Skeletal muscle satellite cell (primary cell): ENCODE measurements around the gene ZNF608.
A peak's percentile ranks its signal among the peaks of the same experiment; 100 is the strongest.

Source experiments
- H3K27me3 ChIP-seq: 2 replicates; pipeline ENCODE4 v1.7.0; 2013; ENCODE audit warnings: low read length; ENCODE audit not compliant: control insufficient read depth, insufficient read depth
- H3K36me3 ChIP-seq: 2 replicates; pipeline ENCODE4 v1.7.0; 2013; ENCODE audit warnings: mild to moderate bottlenecking, control low read depth, low read length; ENCODE audit not compliant: insufficient read depth
- H3K4me1 ChIP-seq: 2 replicates; pipeline ENCODE4 v1.7.0; 2013; ENCODE audit warnings: low read length; ENCODE audit not compliant: control insufficient read depth, insufficient read depth
- H3K4me2 ChIP-seq: 2 replicates; pipeline ENCODE4 v1.7.0; 2013; ENCODE audit warnings: mild to moderate bottlenecking, low read length
- H3K4me3 ChIP-seq: 2 replicates; pipeline ENCODE4 v1.7.0; 2013; ENCODE audit warnings: low read length
- H3K9ac ChIP-seq: 2 replicates; pipeline ENCODE4 v1.7.0; 2013; ENCODE audit warnings: mild to moderate bottlenecking, low read depth, low read length, moderate library complexity
- H3K9me3 ChIP-seq: replicated peaks from 2 replicates; pipeline ENCODE4 v1.7.0; 2013; ENCODE audit warnings: mild to moderate bottlenecking, control low read depth, low read length

ZNF608 gene

GRCh38 chr5:124773315-124774311 is 27.2 kb upstream of the ZNF608 start:
- H3K4me2 ChIP-seq = no peak overlapping the region
- H3K9me3 ChIP-seq = no peaks in the 10 kb centered on the region
- no peaks in the 10 kb centered on the region for H3K27me3 ChIP-seq
- no peaks in the 10 kb centered on the region for H3K4me1 ChIP-seq
- H3K4me3 ChIP-seq = no peak overlapping the region
- no peak overlapping the region for H3K9ac ChIP-seq
- H3K36me3 ChIP-seq = no peaks in the 10 kb centered on the region

GRCh38 chr5:124772457-124773200 is 26.2 kb upstream of the ZNF608 start:
- Histone ChIP-seq H3K36me3 (no peaks in the 10 kb centered on the region), H3K9ac (no peak overlapping the region), H3K4me3 (no peak overlapping the region), H3K4me2 (no peak overlapping the region), H3K4me1 (no peaks in the 10 kb centered on the region), H3K9me3 (no peaks in the 10 kb centered on the region), H3K27me3 (no peaks in the 10 kb centered on the region)

GRCh38 chr5:124771761-124772160 is 25.3 kb upstream of the ZNF608 start:
- no peaks in the 10 kb centered on the region for H3K36me3 ChIP-seq
- no peak overlapping the region for H3K4me3 ChIP-seq

GRCh38 chr5:124764992-124765611 is 18.7 kb upstream of the ZNF608 start:
- Histone ChIP-seq H3K36me3 (no peaks in the 10 kb centered on the region), H3K4me3 (no peak overlapping the region), H3K4me1 (no peaks in the 10 kb centered on the region), H3K27me3 (no peaks in the 10 kb centered on the region), H3K9me3 (no peaks in the 10 kb centered on the region), H3K9ac (no peak overlapping the region), H3K4me2 (no peak overlapping the region)

More at GRCh38 chr5:124771761-124772160, 25.3 kb upstream of the ZNF608 start:
- Histone ChIP-seq H3K4me1 (no peaks in the 10 kb centered on the region), H3K27me3 (no peaks in the 10 kb centered on the region), H3K9ac (no peak overlapping the region), H3K9me3 (no peaks in the 10 kb centered on the region), H3K4me2 (no peak overlapping the region)

- Histone ChIP-seq H3K4me1 (no peaks in the 10 kb centered on the region), H3K4me2 (no peak overlapping the region), H3K4me3 (no peak overlapping the region), H3K36me3 (no peaks in the 10 kb centered on the region), H3K9ac (no peak overlapping the region), H3K9me3 (no peaks in the 10 kb centered on the region), H3K27me3 (no peaks in the 10 kb centered on the region)
Measured at GRCh38 chr5:124764585-124764984, 18.1 kb upstream of the ZNF608 start.

- Histone ChIP-seq H3K27me3 (no peaks in the 10 kb centered on the region), H3K36me3 (no peaks in the 10 kb centered on the region), H3K9me3 (no peaks in the 10 kb centered on the region), H3K4me1 (no peaks in the 10 kb centered on the region), H3K4me3 (no peak overlapping the region), H3K4me2 (no peak overlapping the region), H3K9ac (no peak overlapping the region)
Measured at GRCh38 chr5:124761010-124761409, 14.6 kb upstream of the ZNF608 start.

- Histone ChIP-seq H3K27me3 (no peaks in the 10 kb centered on the region), H3K9ac (no peak overlapping the region), H3K4me2 (no peak overlapping the region), H3K4me1 (no peaks in the 10 kb centered on the region), H3K4me3 (no peak overlapping the region), H3K9me3 (no peaks in the 10 kb centered on the region), H3K36me3 (no peaks in the 10 kb centered on the region)
Measured at GRCh38 chr5:124760608-124761007, 14.2 kb upstream of the ZNF608 start.

- Histone ChIP-seq H3K4me2 (peak overlapping the region; percentile 43), H3K9me3 (no peaks in the 10 kb centered on the region), H3K4me3 (no peak overlapping the region), H3K9ac (no peak overlapping the region), H3K4me1 (peaks cover 3% of the 10 kb centered on the region), H3K36me3 (no peaks in the 10 kb centered on the region), H3K27me3 (no peaks in the 10 kb centered on the region)
Measured at GRCh38 chr5:124755565-124755964, 9.1 kb upstream of the ZNF608 start.

- H3K4me1 ChIP-seq = peaks cover 3% of the 10 kb centered on the region
- H3K4me3 ChIP-seq = no peak overlapping the region
- no peaks in the 10 kb centered on the region for H3K9me3 ChIP-seq
- H3K4me2 ChIP-seq = peak overlapping the region; percentile 44
- H3K27me3 ChIP-seq = no peaks in the 10 kb centered on the region
- H3K36me3 ChIP-seq = no peaks in the 10 kb centered on the region
- H3K9ac ChIP-seq = no peak overlapping the region
Measured at GRCh38 chr5:124755041-124755440, 8.6 kb upstream of the ZNF608 start.

- H3K9ac ChIP-seq = no peak overlapping the region
- no peaks in the 10 kb centered on the region for H3K36me3 ChIP-seq
- peaks cover 6% of the 10 kb centered on the region for H3K4me1 ChIP-seq
- no peak overlapping the region for H3K4me3 ChIP-seq
- H3K4me2 ChIP-seq = peak overlapping the region; percentile 44
- H3K27me3 ChIP-seq = no peaks in the 10 kb centered on the region
- no peaks in the 10 kb centered on the region for H3K9me3 ChIP-seq
Measured at GRCh38 chr5:124754206-124754927, 7.9 kb upstream of the ZNF608 start.
